Vagina (tissue), 2 donors: Measurements from ENCODE around the gene TMEM178B. TPM values are rescaled to one million over a fixed set of nuclear protein-coding genes. Genes with fewer than 3 reads are reported as not detected.
"Not testable (repeated sequence)": the region's sequence is repeated elsewhere in the genome, so short reads cannot be mapped to it uniquely, and the experiment has no call there.

Experiments
- DNase-seq, 2 donors: peaks; one replicate each; pipeline ENCODE4 v3.0.0-alpha.2; 2017; ENCODE audit errors: extremely low spot score in 2 of 2
- H3K27ac ChIP-seq: fragments of 200-600 bp; sonication (generic); one replicate; pipeline ENCODE4 v1.5.1; 2019
- H3K27me3 ChIP-seq: fragments of 200-600 bp; sonication (generic); one replicate; pipeline ENCODE4 v1.5.1; 2019
- H3K36me3 ChIP-seq, 2 donors: fragments of 200-600 bp; sonication (generic); one replicate each; pipeline ENCODE4 v1.5.1; 2017 to 2019
- H3K4me1 ChIP-seq: fragments of 200-600 bp; sonication (generic); one replicate; pipeline ENCODE4 v1.5.1; 2019
- H3K4me3 ChIP-seq, 2 donors: fragments of 200-600 bp; sonication (generic); 1 replicate in 1 of 2; 2 replicates in 1 of 2; pipeline ENCODE4 v1.5.1; 2016 to 2019
- H3K9me3 ChIP-seq: fragments of 200-600 bp; sonication (generic); one replicate; pipeline ENCODE4 v1.5.1; 2019
- CTCF ChIP-seq, 3 experiments: fragments of 450-650 bp in 2 of 3; fragments of 200-600 bp in 1 of 3; sonication (generic) in 1 of 3; IDR thresholded peaks; one replicate each; pipeline ENCODE4 v1.5.1; 2017 to 2019; ENCODE audit warnings: antibody characterized with exemption in 3 of 3, mild to moderate bottlenecking in 2 of 3, moderate library complexity in 2 of 3
- POLR2A ChIP-seq, 2 donors: fragments of 450-650 bp; IDR thresholded peaks; one replicate each; pipeline ENCODE4 v1.6.1; 2017; ENCODE audit warnings: antibody characterized with exemption in 2 of 2, mild to moderate bottlenecking in 2 of 2, moderate library complexity in 2 of 2
- POLR2AphosphoS5 ChIP-seq, 2 donors: sonication (generic); formaldehyde crosslinking; IDR thresholded peaks; one replicate each; pipeline ENCODE4 v1.9.0; 2017; ENCODE audit warnings: antibody characterized with exemption in 2 of 2, mild to moderate bottlenecking in 2 of 2, low read depth in 1 of 2; ENCODE audit not compliant: insufficient read depth in 1 of 2
- intact Hi-C: fragments of 100-400 bp; cut with DNase I; formaldehyde crosslinking; loops from one replicate; pipeline ENCODE4 v1.15.1; 2023
- total RNA-seq: library from RNA; depleted of rRNA; stranded (reverse); fragments of >200 nt; gene quantifications from one replicate; pipeline ENCODE4 v1.2.3, GENCODE V29; 2016

Gene TMEM178B
- 1.2 TPM for total RNA-seq

- Histone ChIP-seq H3K36me3 (no peaks in the 10 kb centered on the region), H3K9me3 (no peaks in the 10 kb centered on the region), H3K27ac (no peak within 1 kb of the TSS), H3K4me3 (peak within 1 kb of the TSS; percentile 46 to 51), H3K27me3 (no peaks in the 10 kb centered on the region), H3K4me1 (peaks cover 41% of the 10 kb centered on the region)
- intact Hi-C loops = no loop called here
- DNase-seq = no peak
- TF ChIP-seq POLR2AphosphoS5 (IDR thresholded peaks at IDR 0.05; ENCODE audit: insufficient read depth in 1 of 2, low read depth in 1 of 2) (no peak), POLR2A (IDR thresholded peaks at IDR 0.05) (no peak), CTCF (IDR thresholded peaks at IDR 0.05) (no peak)
These were observed at the start of gene TMEM178B for GRCh38 chr7:141073641-141074161. Gene TMEM178B, plus strand, starts transcription at chr7:141074064.

GRCh38 chr7:141024668-141025067, 49.2 kb upstream of the TMEM178B start:
- Histone ChIP-seq H3K27me3 (no peaks in the 10 kb centered on the region), H3K27ac (no peak overlapping the region), H3K4me3 (no peak overlapping the region), H3K9me3 (no peaks in the 10 kb centered on the region), H3K4me1 (no peaks in the 10 kb centered on the region), H3K36me3 (no peaks in the 10 kb centered on the region)
- intact Hi-C loops = no loop called here
- TF ChIP-seq POLR2A (IDR thresholded peaks at IDR 0.05) (no peak), POLR2AphosphoS5 (IDR thresholded peaks at IDR 0.05; ENCODE audit: insufficient read depth in 1 of 2, low read depth in 1 of 2) (no peak), CTCF (IDR thresholded peaks at IDR 0.05) (no peak)
- DNase-seq = no peak

GRCh38 chr7:141027043-141027442, 46.8 kb upstream of the TMEM178B start:
- no peaks in the 10 kb centered on the region for H3K36me3 ChIP-seq
- no peak overlapping the region for H3K4me3 ChIP-seq
- H3K27me3 ChIP-seq = no peaks in the 10 kb centered on the region
- intact Hi-C loops = loop anchor here (1.0 kb wide), 1 partner anchor 16 kb away; no protein-coding TSS in a partner anchor
- TF ChIP-seq POLR2AphosphoS5 (IDR thresholded peaks at IDR 0.05; ENCODE audit: insufficient read depth in 1 of 2, low read depth in 1 of 2) (no peak), POLR2A (IDR thresholded peaks at IDR 0.05) (no peak), CTCF (IDR thresholded peaks at IDR 0.05) (no peak)
- H3K27ac ChIP-seq = no peak overlapping the region
- no peaks in the 10 kb centered on the region for H3K9me3 ChIP-seq
- no peak for DNase-seq
- no peaks in the 10 kb centered on the region for H3K4me1 ChIP-seq

GRCh38 chr7:141028767-141029166, 45.1 kb upstream of the TMEM178B start:
- Histone ChIP-seq H3K36me3 (no peaks in the 10 kb centered on the region), H3K4me1 (no peaks in the 10 kb centered on the region), H3K27ac (no peak overlapping the region), H3K4me3 (no peak overlapping the region), H3K27me3 (no peaks in the 10 kb centered on the region), H3K9me3 (no peaks in the 10 kb centered on the region)
- intact Hi-C loops = no loop called here
- no peak for DNase-seq
- TF ChIP-seq POLR2AphosphoS5 (IDR thresholded peaks at IDR 0.05; ENCODE audit: insufficient read depth in 1 of 2, low read depth in 1 of 2) (no peak), POLR2A (IDR thresholded peaks at IDR 0.05) (no peak), CTCF (IDR thresholded peaks at IDR 0.05) (no peak)

- H3K4me3 ChIP-seq, H3K9me3 ChIP-seq, H3K27me3 ChIP-seq, DNase-seq, H3K27ac ChIP-seq, H3K4me1 ChIP-seq, H3K36me3 ChIP-seq, intact Hi-C loops: not testable (repeated sequence)
These were observed 41.1 kb upstream of the TMEM178B start for GRCh38 chr7:141032539-141033323.

- intact Hi-C loops = not testable (repeated sequence)
These were observed 35.8 kb upstream of the TMEM178B start for GRCh38 chr7:141038100-141038499.

More at GRCh38 chr7:141038100-141038499, 35.8 kb upstream of the TMEM178B start:
- not testable (repeated sequence) for H3K27me3 ChIP-seq, H3K9me3 ChIP-seq, H3K4me3 ChIP-seq, DNase-seq, H3K4me1 ChIP-seq, H3K27ac ChIP-seq, H3K36me3 ChIP-seq
